Spleen (tissue), 11 donors: Measurements from ENCODE around the gene LIN37. TPM values are rescaled to one million over a fixed set of nuclear protein-coding genes. Genes with fewer than 3 reads are reported as not detected.

ENCODE experiments used
- DNase-seq: peaks from one replicate; pipeline ENCODE4 v3.0.0-alpha.2; 2020
- H3K27ac ChIP-seq, 8 donors: fragments of 200-600 bp; sonication (generic) in 7 of 8; 1 replicate in 4 of 8; 2 replicates in 4 of 8; pipeline versions ENCODE4 v1.5.0 to v1.8.0; 2016 to 2021; ENCODE audit warnings: inconsistent platforms in 4 of 8, mild to moderate bottlenecking in 4 of 8, moderate library complexity in 1 of 8
- H3K27me3 ChIP-seq, 7 donors: fragments of 200-600 bp; sonication (generic) in 6 of 7; replicated peaks in 1 of 7; 1 replicate in 4 of 7; 2 replicates in 3 of 7; pipeline versions ENCODE4 v1.5.0 to v1.8.0; 2016 to 2021; ENCODE audit warnings: inconsistent platforms in 3 of 7, mild to moderate bottlenecking in 1 of 7
- H3K36me3 ChIP-seq, 6 donors: fragments of 200-600 bp; sonication (generic) in 5 of 6; 1 replicate in 4 of 6; 2 replicates in 2 of 6; pipeline versions ENCODE4 v1.5.0 to v1.8.0; 2016 to 2021; ENCODE audit warnings: inconsistent platforms in 2 of 6
- H3K4me1 ChIP-seq, 6 donors: fragments of 200-600 bp; sonication (generic) in 5 of 6; 1 replicate in 3 of 6; 2 replicates in 3 of 6; pipeline versions ENCODE4 v1.5.0 to v1.8.0; 2016 to 2021; ENCODE audit warnings: inconsistent platforms in 3 of 6
- H3K4me3 ChIP-seq, 8 donors: fragments of 200-600 bp; sonication (generic) in 7 of 8; 1 replicate in 4 of 8; 2 replicates in 4 of 8; pipeline versions ENCODE4 v1.5.0 to v1.8.0; 2016 to 2021; ENCODE audit warnings: inconsistent platforms in 4 of 8, mild to moderate bottlenecking in 4 of 8, moderate library complexity in 2 of 8
- H3K9me3 ChIP-seq, 8 donors: fragments of 200-600 bp; sonication (generic) in 7 of 8; 1 replicate in 4 of 8; 2 replicates in 4 of 8; pipeline versions ENCODE4 v1.5.0 to v1.8.0; 2016 to 2021; ENCODE audit warnings: inconsistent platforms in 4 of 8
- POLR2A ChIP-seq, 3 donors: fragments of 450-650 bp; IDR thresholded peaks; one replicate each; pipeline ENCODE4 v1.5.1; 2017; ENCODE audit warnings: antibody characterized with exemption in 3 of 3, mild to moderate bottlenecking in 1 of 3
- POLR2AphosphoS5 ChIP-seq, 3 donors: sonication (generic); formaldehyde crosslinking; IDR thresholded peaks; one replicate each; pipeline ENCODE4 v1.5.1; 2017; ENCODE audit warnings: antibody characterized with exemption in 3 of 3
- WGBS, 5 donors: extraction: QIAGEN DNeasy Blood & Tissue Kit in 3 of 5; methylation state at CpG; one replicate each; pipeline versions ENCODE4 v1.1.5 to v1.1.7; 2013 to 2018; 5-methylcytosine and 5-hydroxymethylcytosine counted together
- intact Hi-C: fragments of 100-400 bp; cut with DNase I; formaldehyde crosslinking; loops from one replicate; pipeline ENCODE4 v1.15.0; 2023; ENCODE audit warnings: low total_unique reads
- polyA plus RNA-seq, 3 donors: library from polyadenylated mRNA; stranded (reverse); fragments of 200-250 nt; gene quantifications; one replicate each; pipeline ENCODE4 v1.2.1, GENCODE V29; 2013
- total RNA-seq, 7 donors: library from RNA; depleted of rRNA in 3 of 7; stranded (reverse); fragments of >200 nt in 3 of 7; fragmentation: NEBNext Ultra II Directional in 4 of 7; extraction: Animal tissue kit (Norgen Biotek cat#: 25700) in 4 of 7; gene quantifications; one replicate each; pipeline versions ENCODE4 v1.1.0 to v1.2.1, GENCODE V29; 2016 to 2021
- TF ChIP-seq, protein P1 (sequence below), 11 experiments: fragments of 200-600 bp in 7 of 11; fragments of 450-650 bp in 4 of 11; sonication (generic) in 4 of 11; IDR thresholded peaks in 8 of 11; conservative IDR thresholded peaks in 3 of 11; 1 replicate in 7 of 11; 2 replicates in 4 of 11; pipeline versions ENCODE4 v1.4.0 to v1.8.0; 2016 to 2021; ENCODE audit warnings: antibody characterized with exemption in 11 of 11, inconsistent platforms in 4 of 11, mild to moderate bottlenecking in 1 of 11
- donor health status: healthy with polysubstance abuse.
- donor health status: DM: no; HTN: no; CAD: no; lungs with moderate emphysema.
- donor health status: DM: no; HTN: no; CAD: no.
- donor health status: Bipolar disorder and iron deficiency.
- donor health status: healthy.
- donor health status: DM: no; HTN: no; CAD: no.
- donor health status: DM: yes; HTN: yes; CAD: no.

The LIN37 gene
- total and polyA plus RNA-seq, 10 donors, result 7.0 to 28.5 (median 14.2) TPM

GRCh38 chr19:35782589-35782988 is 34.2 kb downstream of the LIN37 start:
- H3K4me3 ChIP-seq, result no peak overlapping the region
- intact Hi-C loops, result no loop called here
- H3K27me3 ChIP-seq, result no peaks in the 10 kb centered on the region
- TF ChIP-seq POLR2AphosphoS5 (IDR thresholded peaks at IDR 0.05), result no peak
- DNase-seq, result no peak
- no peaks in the 10 kb centered on the region for H3K4me1 ChIP-seq
- no peaks in the 10 kb centered on the region for H3K9me3 ChIP-seq
- peaks cover 0 to 96% (median 28%) of the 10 kb centered on the region in 6 donors for H3K36me3 ChIP-seq
- WGBS, 5 donors, result 94 to 97% (median 96%) methylated on average over 11 to 12 of the region's 12 CpGs
- H3K27ac ChIP-seq, result no peak overlapping the region

DNA sequence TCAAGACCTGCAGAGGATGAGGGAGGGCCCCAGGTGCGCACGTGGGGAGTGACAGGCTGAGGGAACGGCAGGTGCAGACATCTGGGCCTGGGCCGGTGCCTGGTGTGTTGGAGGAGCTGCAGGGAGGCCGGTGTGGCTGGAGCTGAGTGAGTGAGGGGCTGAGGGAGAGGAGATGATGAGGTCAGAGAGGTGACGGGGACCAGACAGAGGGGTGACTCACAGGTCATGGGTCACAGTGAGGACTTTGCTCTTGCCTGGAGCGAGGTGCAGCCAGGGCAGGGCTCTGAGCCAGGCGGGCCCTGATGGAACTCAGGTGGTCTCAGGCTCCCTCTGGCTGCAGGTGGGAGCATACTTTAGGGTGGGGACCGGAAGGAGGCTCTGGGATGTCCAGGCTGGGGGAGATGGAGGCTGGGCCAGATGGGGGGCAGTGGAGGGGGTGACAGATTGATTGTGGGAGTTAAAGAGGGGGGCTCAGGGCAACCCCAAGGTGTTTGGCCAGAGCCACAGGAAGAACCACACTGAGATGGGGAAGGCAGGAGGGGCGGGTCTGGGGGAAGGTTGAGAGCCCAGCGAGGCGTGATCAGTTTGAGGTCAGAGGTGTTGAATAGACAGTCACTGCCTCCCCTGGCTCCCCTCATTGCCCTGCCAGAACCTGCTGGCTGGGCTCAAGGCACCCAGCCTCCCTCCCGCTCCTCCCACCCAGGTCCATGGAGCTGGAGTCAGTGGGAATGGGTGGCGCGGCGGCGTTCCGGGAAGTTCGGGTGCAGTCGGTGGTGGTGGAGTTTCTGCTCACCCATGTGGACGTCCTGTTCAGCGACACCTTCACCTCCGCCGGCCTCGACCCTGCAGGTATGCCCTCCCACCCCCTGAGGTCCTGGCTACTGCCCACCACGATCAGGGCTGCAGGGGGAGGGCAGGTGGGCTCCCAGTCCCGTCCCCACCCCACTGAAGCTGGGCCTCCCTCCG is 35.4 kb downstream of the LIN37 start:
- peaks cover 0 to 86% (median 28%) of the 10 kb centered on the region in 6 donors for H3K36me3 ChIP-seq
- H3K27me3 ChIP-seq, result no peaks in the 10 kb centered on the region
- TF ChIP-seq POLR2AphosphoS5 (IDR thresholded peaks at IDR 0.05), result no peak
- no peaks in the 10 kb centered on the region for H3K4me1 ChIP-seq
- no peaks in the 10 kb centered on the region for H3K9me3 ChIP-seq
- intact Hi-C loops, result no loop called here
- 83 to 91% (median 88%) methylated on average over 28 of the region's 28 CpGs for WGBS, 5 donors
- no peak overlapping the region for H3K4me3 ChIP-seq
- no peak for DNase-seq
- H3K27ac ChIP-seq, result no peak overlapping the region

GRCh38 chr19:35784503-35785338 is 36.3 kb downstream of the LIN37 start:
- H3K4me1 ChIP-seq, result no peaks in the 10 kb centered on the region
- no peaks in the 10 kb centered on the region for H3K9me3 ChIP-seq
- no peak for DNase-seq
- intact Hi-C loops, result no loop called here
- H3K36me3 ChIP-seq, result peaks cover 0 to 80% (median 28%) of the 10 kb centered on the region in 6 donors
- no peak overlapping the region for H3K27ac ChIP-seq
- TF ChIP-seq, protein P1, sequence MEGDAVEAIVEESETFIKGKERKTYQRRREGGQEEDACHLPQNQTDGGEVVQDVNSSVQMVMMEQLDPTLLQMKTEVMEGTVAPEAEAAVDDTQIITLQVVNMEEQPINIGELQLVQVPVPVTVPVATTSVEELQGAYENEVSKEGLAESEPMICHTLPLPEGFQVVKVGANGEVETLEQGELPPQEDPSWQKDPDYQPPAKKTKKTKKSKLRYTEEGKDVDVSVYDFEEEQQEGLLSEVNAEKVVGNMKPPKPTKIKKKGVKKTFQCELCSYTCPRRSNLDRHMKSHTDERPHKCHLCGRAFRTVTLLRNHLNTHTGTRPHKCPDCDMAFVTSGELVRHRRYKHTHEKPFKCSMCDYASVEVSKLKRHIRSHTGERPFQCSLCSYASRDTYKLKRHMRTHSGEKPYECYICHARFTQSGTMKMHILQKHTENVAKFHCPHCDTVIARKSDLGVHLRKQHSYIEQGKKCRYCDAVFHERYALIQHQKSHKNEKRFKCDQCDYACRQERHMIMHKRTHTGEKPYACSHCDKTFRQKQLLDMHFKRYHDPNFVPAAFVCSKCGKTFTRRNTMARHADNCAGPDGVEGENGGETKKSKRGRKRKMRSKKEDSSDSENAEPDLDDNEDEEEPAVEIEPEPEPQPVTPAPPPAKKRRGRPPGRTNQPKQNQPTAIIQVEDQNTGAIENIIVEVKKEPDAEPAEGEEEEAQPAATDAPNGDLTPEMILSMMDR (IDR thresholded peaks at IDR 0.05 in 8 of 11, conservative IDR thresholded peaks at IDR 0.05 in 3 of 11), result no peak
- TF ChIP-seq POLR2A (IDR thresholded peaks at IDR 0.05), result no peak
- TF ChIP-seq POLR2AphosphoS5 (IDR thresholded peaks at IDR 0.05), result no peak
- H3K4me3 ChIP-seq, result no peak overlapping the region
- WGBS, 5 donors, result 80 to 93% (median 93%) methylated on average over 30 to 45 of the region's 45 CpGs
- no peaks in the 10 kb centered on the region for H3K27me3 ChIP-seq

GRCh38 chr19:35785339-35785627 is 36.9 kb downstream of the LIN37 start:
- no peak for DNase-seq
- no peaks in the 10 kb centered on the region for H3K4me1 ChIP-seq
- H3K27me3 ChIP-seq, result peaks cover 0 to 3% (median 0%) of the 10 kb centered on the region in 7 donors
- H3K36me3 ChIP-seq, result peaks cover 0 to 74% (median 25%) of the 10 kb centered on the region in 6 donors
- 93 to 95% (median 94%) methylated on average over 4 to 10 of the region's 10 CpGs for WGBS, 5 donors
- H3K27ac ChIP-seq, result no peak overlapping the region
- TF ChIP-seq POLR2AphosphoS5 (IDR thresholded peaks at IDR 0.05) (no peak), POLR2A (IDR thresholded peaks at IDR 0.05) (no peak)
- TF ChIP-seq, protein P1 (IDR thresholded peaks at IDR 0.05 in 8 of 11, conservative IDR thresholded peaks at IDR 0.05 in 3 of 11), result no peak
- no peaks in the 10 kb centered on the region for H3K9me3 ChIP-seq
- intact Hi-C loops, result no loop called here
- no peak overlapping the region for H3K4me3 ChIP-seq
